ENCODE data around the gene TTC39B.

Gene TTC39B

GRCh38 chr9:15116130-15116580, 190.9 kb downstream of the TTC39B start:
- no peak for DNase-seq

GRCh38 chr9:15115702-15116101, 191.3 kb downstream of the TTC39B start:
- DNase-seq: no peak

- DNase-seq: no peak
Measured at GRCh38 chr9:15115041-15115440, 192.0 kb downstream of the TTC39B start.

Measured in CD4-positive, alpha-beta T cell treated with Interleukin-10 for 1 hour (primary cell).